22Rv1 (cell line): Measurements from ENCODE around the gene ACTRT2.

ENCODE experiments used
- H3K27ac ChIP-seq: fragments of 450-650 bp; 2 replicates; pipeline ENCODE4 v1.5.1; 2017
- CTCF ChIP-seq: fragments of 450-650 bp; IDR thresholded peaks from 2 replicates; pipeline ENCODE4 v1.5.1; 2017; ENCODE audit warnings: mild to moderate bottlenecking
- ZFX ChIP-seq: fragments of 450-650 bp; IDR thresholded peaks from 2 replicates; pipeline ENCODE4 v1.6.1; 2017; ENCODE audit warnings: antibody characterized with exemption, borderline replicate concordance

Gene ACTRT2

GRCh38 chr1:3000671-3001470, 20.4 kb upstream of the ACTRT2 start:
- no peak for TF ChIP-seq CTCF
- TF ChIP-seq ZFX, result no peak
- H3K27ac ChIP-seq, result no peak overlapping the region

- TF ChIP-seq CTCF (no peak), ZFX (no peak)
- no peak overlapping the region for H3K27ac ChIP-seq
Measured at GRCh38 chr1:3001471-3002348, 19.6 kb upstream of the ACTRT2 start.

GRCh38 chr1:3002349-3003038, 18.8 kb upstream of the ACTRT2 start:
- no peak for TF ChIP-seq ZFX
- no peak for TF ChIP-seq CTCF
- H3K27ac ChIP-seq, result no peak overlapping the region

- no peak for TF ChIP-seq CTCF
- TF ChIP-seq ZFX, result no peak
- no peak overlapping the region for H3K27ac ChIP-seq
Measured at GRCh38 chr1:3003039-3003940, 18.0 kb upstream of the ACTRT2 start.

GRCh38 chr1:3003941-3004270, 17.4 kb upstream of the ACTRT2 start:
- TF ChIP-seq ZFX (no peak), CTCF (no peak)
- no peak overlapping the region for H3K27ac ChIP-seq

GRCh38 chr1:3004285-3005205, 16.7 kb upstream of the ACTRT2 start:
- TF ChIP-seq ZFX (no peak), CTCF (no peak)

More at GRCh38 chr1:3004285-3005205, 16.7 kb upstream of the ACTRT2 start:
- H3K27ac ChIP-seq, result no peak overlapping the region
